NOMO-1 treated with DMSO at 0.1 percent for 48 hours (cell line): ENCODE results near the gene MVB12B.
A peak's percentile ranks its signal among the peaks of the same experiment; 100 is the strongest.

ENCODE experiments used
- DNase-seq: peaks from one replicate; lab custom pipeline; 2025; ENCODE audit not compliant: unreplicated experiment; lab: John Stamatoyannopoulos, UW

Gene MVB12B

GRCh38 chr9:126423142-126423915, 96.7 kb downstream of the MVB12B start:
- DNase-seq, result peak; percentile 51

- no peak for DNase-seq
Observed at GRCh38 chr9:126423916-126424185, 97.2 kb downstream of the MVB12B start.

- no peak for DNase-seq
Observed at GRCh38 chr9:126424511-126424910, 97.9 kb downstream of the MVB12B start.

- DNase-seq, result peak; percentile 31
Observed at GRCh38 chr9:126428534-126429175, 102.0 kb downstream of the MVB12B start.

GRCh38 chr9:126429190-126429589, 102.6 kb downstream of the MVB12B start:
- DNase-seq, result no peak

GRCh38 chr9:126430124-126430523, 103.5 kb downstream of the MVB12B start:
- no peak for DNase-seq

GRCh38 chr9:126431077-126431742, 104.6 kb downstream of the MVB12B start:
- peak; percentile 3 for DNase-seq

- no peak for DNase-seq
Observed at GRCh38 chr9:126432659-126433058, 106.0 kb downstream of the MVB12B start.

- no peak for DNase-seq
Observed at GRCh38 chr9:126435105-126435504, 108.5 kb downstream of the MVB12B start.

- DNase-seq, result no peak
Observed at GRCh38 chr9:126435626-126436025, 109.0 kb downstream of the MVB12B start.

GRCh38 chr9:126436545-126437267, 110.1 kb downstream of the MVB12B start:
- no peak for DNase-seq

- no peak for DNase-seq
Observed at GRCh38 chr9:126437268-126437666, 110.6 kb downstream of the MVB12B start.

- DNase-seq, result no peak
Observed at GRCh38 chr9:126437701-126438100, 111.1 kb downstream of the MVB12B start.

GRCh38 chr9:126438741-126439401, 112.2 kb downstream of the MVB12B start:
- DNase-seq, result no peak

- DNase-seq, result no peak
Observed at GRCh38 chr9:126439402-126439765, 112.8 kb downstream of the MVB12B start.

- no peak for DNase-seq
Observed at GRCh38 chr9:126439883-126440653, 113.4 kb downstream of the MVB12B start.

- no peak for DNase-seq
Observed at GRCh38 chr9:126440940-126441339, 114.3 kb downstream of the MVB12B start.

GRCh38 chr9:126442636-126443035, 116.0 kb downstream of the MVB12B start:
- no peak for DNase-seq

- DNase-seq, result peak; percentile 7
Observed at GRCh38 chr9:126443144-126443543, 116.5 kb downstream of the MVB12B start.

GRCh38 chr9:126448136-126448535, 121.5 kb downstream of the MVB12B start:
- no peak for DNase-seq
